Lung microvascular endothelial cell (primary cell): ENCODE data around the gene SBNO2. TPM values are rescaled to one million over a fixed set of nuclear protein-coding genes. Genes with fewer than 3 reads are reported as not detected.
A peak's percentile ranks its signal among the peaks of the same experiment; 100 is the strongest.

Source experiments
- DNase-seq, 2 donors: peaks; one replicate each; pipeline versions ENCODE4 v3.0.0 to v3.0.0-alpha.2; 2010; ENCODE audit warnings: low read depth in 2 of 2
- total RNA-seq: library from RNA; depleted of rRNA; stranded (reverse); fragments of >200 nt; gene quantifications from 2 replicates; pipeline ENCODE4 v1.2.1, GENCODE V29; 2014

Gene SBNO2
- total RNA-seq, 1 donor from 2014 or later, result 28.2 TPM

DNA sequence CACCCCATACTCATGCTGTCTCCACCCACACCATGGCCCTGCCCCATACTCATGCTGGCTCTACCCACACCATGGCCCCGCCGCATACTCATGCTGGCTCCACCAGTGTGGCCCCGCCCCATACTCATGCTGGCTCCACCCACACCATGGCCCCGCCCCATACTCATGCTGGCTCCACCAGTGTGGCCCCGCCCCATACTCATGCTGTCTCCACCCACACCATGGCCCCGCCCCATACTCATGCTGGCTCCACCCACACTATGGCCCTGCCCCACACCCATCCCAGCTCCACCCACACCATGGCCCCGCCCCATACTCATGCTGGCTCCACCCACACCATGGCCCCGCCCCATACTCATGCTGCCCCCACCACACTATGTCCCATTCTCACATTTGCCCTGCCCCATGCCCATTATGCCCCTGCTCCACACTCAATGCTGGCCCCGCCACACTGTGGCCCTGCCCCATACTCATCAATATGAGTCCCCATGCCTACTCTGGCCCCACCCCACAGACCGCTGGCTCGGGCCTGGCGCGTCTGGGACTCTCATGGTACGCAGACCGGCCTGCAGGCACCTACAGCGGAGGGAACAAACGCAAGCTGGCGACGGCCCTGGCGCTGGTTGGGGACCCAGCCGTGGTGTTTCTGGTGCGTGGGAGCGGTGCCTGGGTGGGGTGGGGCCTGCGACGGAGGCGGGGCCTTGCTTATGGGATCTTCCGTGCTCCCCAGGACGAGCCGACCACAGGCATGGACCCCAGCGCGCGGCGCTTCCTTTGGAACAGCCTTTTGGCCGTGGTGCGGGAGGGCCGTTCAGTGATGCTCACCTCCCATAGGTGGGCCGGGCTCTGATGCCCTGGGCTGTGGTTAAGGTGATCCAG, 110.8 kb downstream of the SBNO2 start:
- peak; percentile 47 to 49 for DNase-seq

DNA sequence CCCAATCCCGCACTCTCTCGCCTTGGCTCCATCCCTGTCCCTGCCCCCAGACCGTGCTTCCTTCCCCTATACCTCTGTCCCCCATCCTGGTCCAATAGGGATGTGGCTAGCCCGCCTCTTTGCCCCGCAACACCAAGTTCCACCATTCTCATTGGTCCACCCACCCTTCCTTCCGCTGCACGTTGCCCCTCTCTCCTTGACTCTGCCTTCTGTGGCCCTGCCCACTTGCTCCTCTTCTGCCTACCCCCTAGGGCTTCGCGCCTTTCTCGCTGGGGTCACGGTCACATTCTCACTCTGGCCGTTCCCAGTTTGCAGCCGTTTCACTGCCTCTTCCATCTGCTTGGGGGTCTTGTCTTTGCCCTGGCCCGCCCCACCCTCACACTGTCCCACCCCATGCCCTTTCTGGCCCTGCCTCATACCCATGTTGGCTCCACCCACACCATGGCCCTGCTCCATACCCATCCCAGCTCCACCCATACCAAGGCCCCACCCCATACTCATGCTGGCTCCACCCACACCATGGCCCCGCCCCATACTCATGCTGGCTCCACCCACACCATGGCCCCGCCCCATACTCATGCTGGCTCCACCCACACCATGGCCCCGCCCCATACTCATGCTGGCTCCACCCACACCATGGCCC, 111.6 kb downstream of the SBNO2 start:
- DNase-seq, result no peak

DNA sequence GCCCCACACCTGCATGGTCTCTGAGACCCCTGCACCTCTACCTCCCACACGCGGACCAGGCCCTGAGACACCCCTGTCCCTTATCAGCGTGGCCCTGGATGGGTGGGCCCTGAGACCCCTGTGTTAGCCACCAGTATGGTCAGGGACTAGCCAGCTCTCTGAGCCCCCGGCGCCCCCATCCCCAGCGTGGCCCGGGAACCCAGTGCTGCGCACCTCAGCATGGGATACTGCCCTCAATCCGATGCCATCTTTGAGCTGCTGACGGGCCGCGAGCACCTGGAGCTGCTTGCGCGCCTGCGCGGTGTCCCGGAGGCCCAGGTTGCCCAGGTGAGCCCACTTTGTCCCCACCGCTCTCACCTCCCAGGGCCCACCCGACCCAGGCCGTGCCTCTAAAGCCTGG, 112.1 kb downstream of the SBNO2 start:
- DNase-seq, result no peak

DNA sequence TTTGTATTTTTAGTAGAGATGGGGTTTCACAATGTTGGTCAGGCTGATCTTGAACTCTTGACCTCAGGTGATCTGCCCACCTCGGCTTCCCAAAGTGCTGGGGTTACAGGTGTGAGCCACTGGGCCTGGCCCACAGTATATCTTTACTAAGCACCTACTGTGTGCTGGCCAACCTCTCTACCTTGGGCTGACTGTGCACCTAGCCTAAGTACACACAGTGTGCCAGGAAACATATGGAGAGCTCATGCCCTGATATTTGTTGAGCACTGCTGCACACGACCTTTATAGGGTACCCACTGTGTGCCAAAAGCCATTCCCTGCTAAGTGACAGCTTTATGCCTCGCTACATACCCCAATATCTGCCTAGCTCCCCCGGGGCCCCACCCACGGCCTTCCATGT, 113.4 kb downstream of the SBNO2 start:
- no peak for DNase-seq

DNA sequence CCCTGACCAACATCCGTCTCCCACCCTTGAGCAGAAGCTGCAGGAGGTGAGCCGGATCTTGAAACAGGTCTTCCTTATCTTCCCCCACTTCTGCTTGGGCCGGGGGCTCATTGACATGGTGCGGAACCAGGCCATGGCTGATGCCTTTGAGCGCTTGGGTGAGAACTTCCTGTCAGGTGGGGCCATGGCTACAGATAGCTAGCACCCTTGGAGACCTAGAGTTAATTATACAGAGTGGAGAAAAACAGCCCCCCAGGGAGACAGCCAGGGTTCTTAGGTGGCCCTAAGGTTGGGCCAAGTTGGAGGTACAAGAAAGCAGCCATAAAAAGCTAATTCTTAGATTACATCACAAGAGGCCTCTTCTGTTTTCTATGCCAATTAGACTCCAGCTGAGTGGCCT, 116.0 kb downstream of the SBNO2 start:
- no peak for DNase-seq

Other genes starting within 250 kb of the SBNO2 start
- gene ARID3A, start 248.2 kb downstream of the SBNO2 start, total RNA-seq, result 6.8 and 9.5 TPM in 2 replicates
- 74.4 and 88.5 TPM in 2 replicates for gene WDR18, start 189.9 kb downstream of the SBNO2 start, total RNA-seq
- gene GRIN3B, start 173.8 kb downstream of the SBNO2 start, total RNA-seq, result under 0.01 and 0.44 TPM in 2 replicates
- 29.4 and 43.8 TPM in 2 replicates for gene TMEM259, start 153.1 kb downstream of the SBNO2 start, total RNA-seq
- gene RNU6-2, start 152.7 kb downstream of the SBNO2 start, total RNA-seq, result not detected in 2 replicates
- 59.1 and 83.9 TPM in 2 replicates for gene CNN2, start 147.7 kb downstream of the SBNO2 start, total RNA-seq
- 3.1 and 3.4 TPM in 2 replicates for gene ABCA7, start 134.2 kb downstream of the SBNO2 start, total RNA-seq
- gene ARHGAP45, start 107.1 kb downstream of the SBNO2 start, total RNA-seq, result 17.7 and 19.6 TPM in 2 replicates
- gene POLR2E, start 78.9 kb downstream of the SBNO2 start, total RNA-seq, result 50.4 and 63.4 TPM in 2 replicates
- 415 and 423 TPM in 2 replicates for gene GPX4, start 70.3 kb downstream of the SBNO2 start, total RNA-seq
- gene STK11, start 31.5 kb upstream of the SBNO2 start, total RNA-seq, result 46.6 and 70.4 TPM in 2 replicates
- gene CBARP, start 63.7 kb upstream of the SBNO2 start, total RNA-seq, result 0.65 and 1.2 TPM in 2 replicates
- 15.7 and 16.3 TPM in 2 replicates for gene ATP5F1D, start 67.5 kb upstream of the SBNO2 start, total RNA-seq
- 3.2 and 5.4 TPM in 2 replicates for gene MIDN, start 74.3 kb upstream of the SBNO2 start, total RNA-seq
- 95.4 and 115 TPM in 2 replicates for gene CIRBP, start 95.1 kb upstream of the SBNO2 start, total RNA-seq
- gene FAM174C, start 101.3 kb upstream of the SBNO2 start, total RNA-seq, result 16.9 and 17.0 TPM in 2 replicates
- under 0.01 TPM in 1 of 2 replicates, not detected in the other for gene EFNA2, start 111.6 kb upstream of the SBNO2 start, total RNA-seq
- gene NDUFS7, start 209.6 kb upstream of the SBNO2 start, total RNA-seq, result 64.9 and 110 TPM in 2 replicates
- 8.3 and 12.6 TPM in 2 replicates for gene GAMT, start 227.3 kb upstream of the SBNO2 start, total RNA-seq
- 46.4 and 48.4 TPM in 2 replicates for gene DAZAP1, start 233.3 kb upstream of the SBNO2 start, total RNA-seq